Measurements from ENCODE around the gene RNF187.

The RNF187 gene

GRCh38 chr1:228486596-228487335, 416 bp upstream of the RNF187 start:
- Mint-ChIP-seq H3K4me3 (peak overlapping the region; percentile 92), H3K9me3 (no peaks in the 10 kb centered on the region), H3K27ac (peak overlapping the region; percentile 100), H3K27me3 (ENCODE audit: low read depth, poor library complexity) (peaks cover 21% of the 10 kb centered on the region), H3K36me3 (ENCODE audit: low read depth) (peaks cover 20% of the 10 kb centered on the region), H3K4me1 (peaks cover 25% of the 10 kb centered on the region)
- TF ChIP-seq CTCF (IDR thresholded peaks at IDR 0.05) = no peak
- no peak for DNase-seq

GRCh38 chr1:228488125-228488817, 1.1 kb downstream of the RNF187 start:
- Mint-ChIP-seq H3K4me1 (peaks cover 25% of the 10 kb centered on the region), H3K27ac (no peak overlapping the region), H3K9me3 (no peaks in the 10 kb centered on the region), H3K4me3 (peak overlapping the region; percentile 88), H3K27me3 (ENCODE audit: low read depth, poor library complexity) (peaks cover 12% of the 10 kb centered on the region), H3K36me3 (ENCODE audit: low read depth) (peaks cover 33% of the 10 kb centered on the region)
- no peak for TF ChIP-seq CTCF (IDR thresholded peaks at IDR 0.05)
- DNase-seq = no peak

- Mint-ChIP-seq H3K36me3 (ENCODE audit: low read depth) (peaks cover 38% of the 10 kb centered on the region), H3K27ac (no peak overlapping the region)
- TF ChIP-seq CTCF (IDR thresholded peaks at IDR 0.05) = no peak
Measured at GRCh38 chr1:228488818-228489674, 1.9 kb downstream of the RNF187 start.

GRCh38 chr1:228490120-228491078, 3.2 kb downstream of the RNF187 start:
- Mint-ChIP-seq H3K36me3 (ENCODE audit: low read depth) (peaks cover 51% of the 10 kb centered on the region), H3K4me1 (peaks cover 25% of the 10 kb centered on the region), H3K9me3 (no peaks in the 10 kb centered on the region), H3K4me3 (no peak overlapping the region), H3K27me3 (ENCODE audit: low read depth, poor library complexity) (peaks cover 3% of the 10 kb centered on the region), H3K27ac (peak overlapping the region; percentile 48)
- TF ChIP-seq CTCF (IDR thresholded peaks at IDR 0.05) = no peak
- no peak for DNase-seq

More at GRCh38 chr1:228488818-228489674, 1.9 kb downstream of the RNF187 start:
- Mint-ChIP-seq H3K4me3 (peak overlapping the region; percentile 88), H3K9me3 (no peaks in the 10 kb centered on the region), H3K27me3 (ENCODE audit: low read depth, poor library complexity) (peaks cover 4% of the 10 kb centered on the region), H3K4me1 (peaks cover 25% of the 10 kb centered on the region)
- no peak for DNase-seq

Data from nephron progenitor cell (in vitro differentiated cells).